RWPE1 (cell line): ENCODE measurements around the gene CD84.

Experiments used
- CTCF ChIA-PET: fragments of 350-600 bp; sonication (Branson Sonifier 250); formaldehyde crosslinking; extraction: SDS; loops from one replicate; lab custom pipeline; 2021; lab: Yijun Ruan, JAX
- POLR2A ChIA-PET: fragments of 400-600 bp; formaldehyde crosslinking; extraction: SDS; loops from one replicate; lab custom pipeline; 2020; ENCODE audit warnings: antibody characterized with exemption; ENCODE audit not compliant: low non-redundant PET; lab: Yijun Ruan, JAX
- DNase-seq: peaks from one replicate; pipeline ENCODE4 v3.0.0; 2012; ENCODE audit warnings: low spot score
- H3K27ac ChIP-seq: fragments of 450-650 bp; 2 replicates; pipeline ENCODE4 v1.5.1; 2017
- CTCF ChIP-seq: fragments of 450-650 bp; conservative IDR thresholded peaks from 2 replicates; pipeline ENCODE4 v1.5.1; 2017; ENCODE audit warnings: low read depth, mild to moderate bottlenecking

CD84 gene

GRCh38 chr1:160548183-160548582 is 31.1 kb downstream of the CD84 start:
- POLR2A ChIA-PET: no interaction called here
- CTCF ChIA-PET: no interaction called here
- no peak for TF ChIP-seq CTCF
- no peak for DNase-seq
- H3K27ac ChIP-seq: no peak overlapping the region

GRCh38 chr1:160547422-160547821 is 31.9 kb downstream of the CD84 start:
- TF ChIP-seq CTCF: no peak
- ChIA-PET CTCF (no interaction called here), POLR2A (no interaction called here)
- no peak overlapping the region for H3K27ac ChIP-seq
- DNase-seq: no peak

DNA sequence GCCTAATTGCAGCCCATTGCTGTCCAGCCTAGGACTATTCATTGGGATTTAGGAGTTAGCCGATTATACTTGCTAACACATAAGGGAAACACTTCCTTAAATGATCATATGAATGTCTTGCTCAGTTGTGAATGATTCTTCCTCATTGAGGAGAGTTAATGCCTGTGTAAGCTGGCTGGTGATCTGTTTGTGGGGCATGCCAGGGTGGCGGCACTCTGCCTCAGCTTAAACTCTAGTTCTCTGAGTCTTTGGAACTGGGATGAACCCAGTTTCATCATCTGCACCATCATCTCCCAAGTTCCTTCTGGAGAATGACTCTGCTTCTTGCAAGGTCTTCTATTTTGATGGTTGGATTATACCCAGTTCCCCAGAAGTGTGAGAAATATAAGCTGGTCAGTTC is 32.4 kb downstream of the CD84 start:
- no peak for TF ChIP-seq CTCF
- ChIA-PET CTCF (no interaction called here), POLR2A (no interaction called here)
- no peak overlapping the region for H3K27ac ChIP-seq
- no peak for DNase-seq

- no peak for TF ChIP-seq CTCF
- no peak overlapping the region for H3K27ac ChIP-seq
- no peak for DNase-seq
- ChIA-PET CTCF (interaction anchor here (0.7 to 1.0 kb wide), 2 partner anchors 21 to 116 kb away, joined by 3 read pairs; no protein-coding TSS in a partner anchor), POLR2A (no interaction called here)
Measured at GRCh38 chr1:160544647-160545046, 34.6 kb downstream of the CD84 start.

GRCh38 chr1:160542303-160542945 is 36.9 kb downstream of the CD84 start:
- ChIA-PET CTCF (no interaction called here), POLR2A (no interaction called here)
- DNase-seq: no peak
- TF ChIP-seq CTCF: no peak
- H3K27ac ChIP-seq: no peak overlapping the region

DNA sequence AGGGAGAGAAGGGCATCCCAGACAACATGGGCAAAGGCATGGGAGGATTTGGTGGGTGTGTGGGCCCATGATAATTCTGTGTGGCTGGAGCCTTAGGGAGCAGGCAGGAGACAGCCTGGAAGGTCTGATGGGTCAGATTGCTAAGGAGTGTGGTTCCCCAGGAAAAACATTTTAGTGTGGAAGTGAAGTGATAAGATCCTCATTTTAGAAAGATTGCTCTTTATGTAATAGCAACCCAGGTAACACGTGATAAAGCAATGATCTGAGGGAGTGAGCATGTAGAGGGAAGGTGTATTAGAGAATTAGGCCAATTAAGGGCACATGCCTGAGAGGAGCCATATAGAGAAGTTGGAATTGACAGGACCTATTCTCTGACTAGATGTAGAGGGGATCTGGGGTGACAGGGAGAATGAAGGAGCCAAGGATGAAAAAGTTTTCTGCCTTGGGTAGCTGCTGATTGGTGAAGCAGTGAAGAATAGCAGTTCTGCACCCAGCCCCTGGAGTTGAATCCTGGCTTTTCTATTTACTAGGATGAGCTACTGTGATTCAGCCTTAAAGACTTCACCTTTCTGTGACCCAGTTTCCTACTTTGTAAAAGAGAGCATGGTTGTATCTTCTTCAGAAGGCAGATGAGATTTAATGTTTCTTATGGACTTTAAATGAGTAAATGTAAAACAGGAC is 37.5 kb downstream of the CD84 start:
- TF ChIP-seq CTCF: no peak
- DNase-seq: no peak
- no peak overlapping the region for H3K27ac ChIP-seq
- CTCF ChIA-PET: no interaction called here
- POLR2A ChIA-PET: no interaction called here
